Mesenchymal stem cell (in vitro differentiated cells and primary cell): ENCODE results near the gene XPR1.
A peak's percentile ranks its signal among the peaks of the same experiment; 100 is the strongest.

ENCODE experiments used
- DNase-seq: peaks from one replicate; pipeline ENCODE4 v3.0.0-alpha.2; 2013
- H2AFZ ChIP-seq: one replicate; pipeline ENCODE4 v1.6.1; 2013; ENCODE audit warnings: low read depth, mild to moderate bottlenecking, control low read depth, inconsistent platforms, low read length, moderate library complexity
- H2AK5ac ChIP-seq: 2 replicates; pipeline ENCODE4 v1.6.1; 2013; ENCODE audit warnings: low read length, moderate library complexity, mild to moderate bottlenecking, inconsistent platforms; ENCODE audit not compliant: severe bottlenecking
- H2BK120ac ChIP-seq: one replicate; pipeline ENCODE4 v1.6.1; 2013; ENCODE audit warnings: low read depth, mild to moderate bottlenecking, inconsistent platforms, low read length, moderate library complexity
- H2BK12ac ChIP-seq, 2 experiments: one replicate each; pipeline ENCODE4 v1.6.1; 2013; ENCODE audit warnings: inconsistent platforms in 2 of 2, low read length in 2 of 2, mild to moderate bottlenecking in 2 of 2, moderate library complexity in 2 of 2, control low read depth in 1 of 2
- H2BK15ac ChIP-seq: one replicate; pipeline ENCODE4 v1.6.1; 2013; ENCODE audit warnings: mild to moderate bottlenecking, low read depth, inconsistent platforms; ENCODE audit not compliant: poor library complexity, severe bottlenecking
- H2BK5ac ChIP-seq: 2 replicates; pipeline ENCODE4 v1.6.1; 2013; ENCODE audit warnings: low read depth, mild to moderate bottlenecking, low read length, control low read depth, inconsistent platforms; ENCODE audit not compliant: poor library complexity, severe bottlenecking
- H3K14ac ChIP-seq, 2 experiments: one replicate each; pipeline ENCODE4 v1.6.1; 2013; ENCODE audit warnings: inconsistent platforms in 2 of 2, low read length in 2 of 2, control low read depth in 1 of 2, mild to moderate bottlenecking in 1 of 2, moderate library complexity in 1 of 2
- H3K18ac ChIP-seq, 2 experiments: one replicate each; pipeline ENCODE4 v1.6.1; 2013; ENCODE audit warnings: inconsistent platforms in 2 of 2, low read length in 2 of 2, control low read depth in 1 of 2, low read depth in 1 of 2, mild to moderate bottlenecking in 1 of 2
- H3K23ac ChIP-seq, 2 experiments: one replicate each; pipeline ENCODE4 v1.6.1; 2013; ENCODE audit warnings: inconsistent platforms in 2 of 2, low read length in 2 of 2, mild to moderate bottlenecking in 2 of 2, moderate library complexity in 2 of 2, control low read depth in 1 of 2
- H3K27ac ChIP-seq: 2 replicates; pipeline ENCODE4 v1.5.1; 2013; ENCODE audit warnings: mild to moderate bottlenecking, moderate library complexity, low read length, control low read depth, inconsistent platforms; ENCODE audit not compliant: poor library complexity, severe bottlenecking
- H3K27me3 ChIP-seq, 2 experiments: 2 replicates each; pipeline versions ENCODE4 v1.6.1 to v1.7.0; 2013; ENCODE audit warnings: low read length in 2 of 2, mild to moderate bottlenecking in 2 of 2, moderate library complexity in 2 of 2, control low read depth in 1 of 2, inconsistent platforms in 1 of 2; ENCODE audit not compliant: control insufficient read depth in 1 of 2, insufficient read depth in 1 of 2
- H3K36me3 ChIP-seq, 2 experiments: 2 replicates each; pipeline versions ENCODE4 v1.6.1 to v1.7.0; 2013; ENCODE audit warnings: low read length in 2 of 2, control low read depth in 1 of 2, inconsistent platforms in 1 of 2, low read depth in 1 of 2, mild to moderate bottlenecking in 1 of 2; ENCODE audit not compliant: insufficient read depth in 2 of 2, control insufficient read depth in 1 of 2
- H3K4ac ChIP-seq, 2 experiments: one replicate each; pipeline ENCODE4 v1.6.1; 2013; ENCODE audit warnings: inconsistent platforms in 2 of 2, low read length in 2 of 2, mild to moderate bottlenecking in 2 of 2, moderate library complexity in 2 of 2, control low read depth in 1 of 2, low read depth in 1 of 2
- H3K4me1 ChIP-seq: 2 replicates; pipeline ENCODE4 v1.6.1; 2013; ENCODE audit warnings: low read depth, low read length, control low read depth; ENCODE audit not compliant: control insufficient read depth, insufficient read depth
- H3K4me2 ChIP-seq: 2 replicates; pipeline ENCODE4 v1.6.1; 2013; ENCODE audit warnings: low read length, mild to moderate bottlenecking, inconsistent platforms; ENCODE audit not compliant: poor library complexity, severe bottlenecking
- H3K4me3 ChIP-seq, 2 experiments: 2 replicates each; pipeline versions ENCODE4 v1.5.1 to v1.7.0; 2013; ENCODE audit warnings: low read length in 2 of 2, mild to moderate bottlenecking in 2 of 2, control low read depth in 1 of 2, low read depth in 1 of 2; ENCODE audit not compliant: insufficient read depth in 1 of 2
- H3K79me1 ChIP-seq: replicated peaks from 2 replicates; pipeline ENCODE4 v1.6.1; 2013; ENCODE audit warnings: mild to moderate bottlenecking, control low read depth, low read length, inconsistent platforms; ENCODE audit not compliant: poor library complexity, severe bottlenecking
- H3K9ac ChIP-seq: 2 replicates; pipeline ENCODE4 v1.7.0; 2013; ENCODE audit warnings: mild to moderate bottlenecking, low read length, moderate library complexity
- H3K9me3 ChIP-seq: 2 replicates; pipeline ENCODE4 v1.7.0; 2013; ENCODE audit warnings: mild to moderate bottlenecking, low read length; ENCODE audit not compliant: control insufficient read depth
- H4K8ac ChIP-seq: one replicate; pipeline ENCODE4 v1.6.1; 2013; ENCODE audit warnings: inconsistent platforms, mild to moderate bottlenecking, low read length, moderate library complexity
- H4K91ac ChIP-seq: one replicate; pipeline ENCODE4 v1.6.1; 2013; ENCODE audit warnings: mild to moderate bottlenecking, low read length, inconsistent platforms
- WGBS: methylation state at CpG from one replicate; pipeline ENCODE4 v1.1.7; 2013; ENCODE audit warnings: mixed read lengths; 5-methylcytosine and 5-hydroxymethylcytosine counted together

XPR1 gene

GRCh38 chr1:180927841-180928240 lies 296.0 kb downstream of the XPR1 start:
- H3K18ac ChIP-seq = no peak overlapping the region
- no peak overlapping the region for H2BK12ac ChIP-seq
- H3K36me3 ChIP-seq = peaks cover 2 to 28% of the 10 kb centered on the region in 2 experiments
- H3K4me1 ChIP-seq = peaks cover 45% of the 10 kb centered on the region
- H3K27ac ChIP-seq = no peak overlapping the region
- no peak overlapping the region for H3K23ac ChIP-seq
- H3K4me2 ChIP-seq = no peak overlapping the region
- no peaks in the 10 kb centered on the region for H3K79me1 ChIP-seq
- H4K91ac ChIP-seq = no peak overlapping the region
- H3K4me3 ChIP-seq = no peak overlapping the region
- H2BK15ac ChIP-seq = no peak overlapping the region
- no peak overlapping the region for H2AK5ac ChIP-seq
- H4K8ac ChIP-seq = no peak overlapping the region
- DNase-seq = no peak
- H3K9ac ChIP-seq = no peak overlapping the region
- no peaks in the 10 kb centered on the region for H3K9me3 ChIP-seq
- no peak overlapping the region for H2AFZ ChIP-seq
- no peak overlapping the region for H2BK120ac ChIP-seq
- H3K27me3 ChIP-seq = peaks cover 0 to 8% of the 10 kb centered on the region in 2 experiments
- H2BK5ac ChIP-seq = no peak overlapping the region
- no peak overlapping the region for H3K4ac ChIP-seq
- H3K14ac ChIP-seq = no peak overlapping the region
- 84% methylated on average over 3 of the region's 4 CpGs for WGBS

- no peak overlapping the region for H3K9ac ChIP-seq
- no peak overlapping the region for H2BK5ac ChIP-seq
- H3K4me2 ChIP-seq = no peak overlapping the region
- no peak overlapping the region for H3K18ac ChIP-seq
- 90% methylated on average over 17 of the region's 17 CpGs for WGBS
- peaks cover 2 to 25% of the 10 kb centered on the region in 2 experiments for H3K36me3 ChIP-seq
- H4K91ac ChIP-seq = peak overlapping the region; percentile 35
- no peak overlapping the region for H2BK120ac ChIP-seq
- H2AK5ac ChIP-seq = no peak overlapping the region
- H3K9me3 ChIP-seq = no peaks in the 10 kb centered on the region
- no peak overlapping the region for H4K8ac ChIP-seq
- no peak overlapping the region for H2BK15ac ChIP-seq
- peaks cover 38% of the 10 kb centered on the region for H3K4me1 ChIP-seq
- no peak overlapping the region for H3K27ac ChIP-seq
- H3K27me3 ChIP-seq = peaks cover 0 to 8% of the 10 kb centered on the region in 2 experiments
- H2BK12ac ChIP-seq = no peak overlapping the region
- H2AFZ ChIP-seq = no peak overlapping the region
- H3K4me3 ChIP-seq = no peak overlapping the region
- no peak overlapping the region for H3K14ac ChIP-seq
- H3K79me1 ChIP-seq = no peaks in the 10 kb centered on the region
- H3K23ac ChIP-seq = no peak overlapping the region
- no peak for DNase-seq
- no peak overlapping the region for H3K4ac ChIP-seq
Measured at GRCh38 chr1:180928331-180929230, 296.8 kb downstream of the XPR1 start.

- H3K4me2 ChIP-seq = no peak overlapping the region
- peaks cover 2 to 25% of the 10 kb centered on the region in 2 experiments for H3K36me3 ChIP-seq
- no peak overlapping the region for H4K8ac ChIP-seq
- H3K23ac ChIP-seq = no peak overlapping the region
- peaks cover 34% of the 10 kb centered on the region for H3K4me1 ChIP-seq
- no peak overlapping the region for H3K18ac ChIP-seq
- no peak overlapping the region for H2BK120ac ChIP-seq
- H3K79me1 ChIP-seq = no peaks in the 10 kb centered on the region
- no peak overlapping the region for H2BK12ac ChIP-seq
- H2AFZ ChIP-seq = no peak overlapping the region
- no peak overlapping the region for H2AK5ac ChIP-seq
- WGBS = 96% methylated on average over 3 of the region's 3 CpGs
- no peak overlapping the region for H3K4me3 ChIP-seq
- H2BK15ac ChIP-seq = no peak overlapping the region
- no peak overlapping the region for H4K91ac ChIP-seq
- no peak for DNase-seq
- no peak overlapping the region for H3K27ac ChIP-seq
- no peak overlapping the region for H2BK5ac ChIP-seq
- H3K4ac ChIP-seq = no peak overlapping the region
- H3K14ac ChIP-seq = no peak overlapping the region
- H3K9ac ChIP-seq = no peak overlapping the region
- no peaks in the 10 kb centered on the region for H3K9me3 ChIP-seq
- peaks cover 0 to 1% of the 10 kb centered on the region in 2 experiments for H3K27me3 ChIP-seq
Measured at GRCh38 chr1:180929389-180929788, 297.6 kb downstream of the XPR1 start.

DNA sequence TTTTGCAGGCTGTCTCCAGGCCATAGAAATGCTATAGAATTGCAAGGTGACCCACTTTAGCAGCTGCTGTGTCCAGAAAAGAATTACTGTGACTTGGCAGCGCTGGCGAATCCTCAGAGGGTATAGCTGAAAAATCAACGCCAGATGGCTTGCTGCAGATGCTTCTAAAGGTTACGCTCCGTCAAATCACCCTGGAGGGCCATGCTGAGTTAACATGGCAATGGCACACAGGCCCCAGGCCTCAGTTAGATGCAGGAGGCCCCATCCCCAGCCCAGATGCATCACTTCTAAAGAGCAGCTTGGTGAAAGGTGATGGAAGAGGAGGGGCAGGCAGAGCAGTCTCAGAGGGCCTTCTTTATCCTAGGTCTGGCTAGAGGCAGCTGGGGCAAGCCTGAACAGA lies 298.9 kb downstream of the XPR1 start:
- WGBS = 94% methylated on average over 5 of the region's 5 CpGs
- no peak overlapping the region for H2AFZ ChIP-seq
- no peak overlapping the region for H4K8ac ChIP-seq
- no peaks in the 10 kb centered on the region for H3K9me3 ChIP-seq
- H3K4me2 ChIP-seq = no peak overlapping the region
- no peak overlapping the region for H3K4ac ChIP-seq
- no peak overlapping the region for H3K4me3 ChIP-seq
- H4K91ac ChIP-seq = no peak overlapping the region
- no peak overlapping the region for H2BK12ac ChIP-seq
- H3K27me3 ChIP-seq = no peaks in the 10 kb centered on the region
- H3K14ac ChIP-seq = no peak overlapping the region
- H3K36me3 ChIP-seq = peaks cover 12 to 28% of the 10 kb centered on the region in 2 experiments
- peaks cover 33% of the 10 kb centered on the region for H3K4me1 ChIP-seq
- H2AK5ac ChIP-seq = no peak overlapping the region
- no peak for DNase-seq
- H2BK15ac ChIP-seq = no peak overlapping the region
- no peaks in the 10 kb centered on the region for H3K79me1 ChIP-seq
- H2BK120ac ChIP-seq = no peak overlapping the region
- no peak overlapping the region for H2BK5ac ChIP-seq
- no peak overlapping the region for H3K23ac ChIP-seq
- H3K18ac ChIP-seq = no peak overlapping the region
- no peak overlapping the region for H3K27ac ChIP-seq
- no peak overlapping the region for H3K9ac ChIP-seq
